HepG2 (cell line): ENCODE measurements around the gene AP4M1. TPM values are rescaled to one million over a fixed set of nuclear protein-coding genes. Genes with fewer than 3 reads are reported as not detected.

ENCODE experiments used
- ARNTL ChIP-seq: sonication (generic); formaldehyde crosslinking; IDR thresholded peaks from 2 replicates; pipeline ENCODE4 v1.4.0; 2020; ENCODE audit warnings: mild to moderate bottlenecking, missing genetic modification reagents
- BRD4 ChIP-seq: sonication (generic); formaldehyde crosslinking; IDR thresholded peaks from 2 replicates; pipeline ENCODE4 v1.4.0; 2020; ENCODE audit warnings: missing genetic modification reagents
- GABPB1 ChIP-seq: IDR thresholded peaks from 2 replicates; pipeline ENCODE4 v1.6.1; 2016; ENCODE audit warnings: mild to moderate bottlenecking, missing genetic modification reagents, moderate library complexity, missing compliant biosample characterization
- MIXL1 ChIP-seq: IDR thresholded peaks from 2 replicates; pipeline ENCODE4 v1.6.1; 2016
- MTA3 ChIP-seq: sonication (generic); formaldehyde crosslinking; IDR thresholded peaks from 2 replicates; pipeline ENCODE4 v1.4.0; 2020; ENCODE audit warnings: missing genetic modification reagents
- POLR2AphosphoS5 ChIP-seq: IDR thresholded peaks from 2 replicates; pipeline ENCODE4 v1.6.1; 2012; ENCODE audit warnings: low read depth, low read length
- STAT5B ChIP-seq: sonication (generic); formaldehyde crosslinking; IDR thresholded peaks from 2 replicates; pipeline ENCODE4 v1.4.0; 2020; ENCODE audit warnings: missing genetic modification reagents
- TGIF2 ChIP-seq: IDR thresholded peaks from 2 replicates; pipeline ENCODE4 v1.6.1; 2016; ENCODE audit warnings: control low read depth, missing compliant biosample characterization
- TMF1 ChIP-seq: sonication (generic); formaldehyde crosslinking; IDR thresholded peaks from 2 replicates; pipeline ENCODE4 v1.8.1; 2022; ENCODE audit warnings: low read depth, missing genetic modification reagents
- ZNF143 ChIP-seq: sonication (generic); formaldehyde crosslinking; IDR thresholded peaks from 2 replicates; pipeline ENCODE4 v1.4.0; 2020; ENCODE audit warnings: missing genetic modification reagents
- ZNF235 ChIP-seq: sonication (generic); formaldehyde crosslinking; IDR thresholded peaks from 2 replicates; pipeline ENCODE4 v1.8.1; 2023; ENCODE audit warnings: mild to moderate bottlenecking, missing genetic modification reagents, borderline replicate concordance
- ZNF280B ChIP-seq: sonication (generic); formaldehyde crosslinking; IDR thresholded peaks from 2 replicates; pipeline ENCODE4 v1.5.0; 2020; ENCODE audit warnings: missing genetic modification reagents, mild to moderate bottlenecking, borderline replicate concordance
- ZSCAN5A ChIP-seq: sonication (generic); formaldehyde crosslinking; IDR thresholded peaks from 2 replicates; pipeline ENCODE4 v1.8.0; 2022; ENCODE audit warnings: mild to moderate bottlenecking, missing genetic modification reagents, borderline replicate concordance
- polyA plus RNA-seq, 8 experiments: library from polyadenylated mRNA; depleted of rRNA in 3 of 8; stranded (reverse) in 7 of 8; unstranded in 1 of 8; fragments of >200 nt; fragmentation: Illumina TruSeq in 4 of 8; extraction: Trizol in 4 of 8; gene quantifications; 2 replicates each; pipeline versions ENCODE4 v1.2.1 to v1.2.3, GENCODE V29; 2011 to 2016; ENCODE audit warnings: low read depth in 4 of 8, missing spikeins in 1 of 8, mixed read lengths in 1 of 8; ENCODE audit not compliant: insufficient read depth in 1 of 8
- total RNA-seq, 5 experiments: library from RNA; depleted of rRNA; stranded (reverse); fragments of >200 nt; fragmentation: Illumina TruSeq; extraction: Trizol; gene quantifications; 2 replicates each; pipeline ENCODE4 v1.2.3, GENCODE V29; 2016; ENCODE audit warnings: low read depth in 1 of 5
- TF ChIP-seq, protein P1 (sequence below): sonication (generic); formaldehyde crosslinking; IDR thresholded peaks from 2 replicates; pipeline ENCODE4 v1.4.0; 2020; ENCODE audit warnings: missing genetic modification reagents
- TF ChIP-seq, protein P2 (sequence below): sonication (generic); formaldehyde crosslinking; IDR thresholded peaks from 2 replicates; pipeline ENCODE4 v1.4.0; 2020; ENCODE audit warnings: missing genetic modification reagents, borderline replicate concordance

The AP4M1 gene
- total and polyA plus RNA-seq, 2 of the 13 experiments (the other 11 are each of a cell fraction or from before 2014, with no cell fraction given) = 6.3 to 9.7 TPM

GRCh38 chr7:100088621-100089457, 12.6 kb upstream of the AP4M1 start, which contains the start of gene COPS6 (continued):
- TF ChIP-seq, protein P1, sequence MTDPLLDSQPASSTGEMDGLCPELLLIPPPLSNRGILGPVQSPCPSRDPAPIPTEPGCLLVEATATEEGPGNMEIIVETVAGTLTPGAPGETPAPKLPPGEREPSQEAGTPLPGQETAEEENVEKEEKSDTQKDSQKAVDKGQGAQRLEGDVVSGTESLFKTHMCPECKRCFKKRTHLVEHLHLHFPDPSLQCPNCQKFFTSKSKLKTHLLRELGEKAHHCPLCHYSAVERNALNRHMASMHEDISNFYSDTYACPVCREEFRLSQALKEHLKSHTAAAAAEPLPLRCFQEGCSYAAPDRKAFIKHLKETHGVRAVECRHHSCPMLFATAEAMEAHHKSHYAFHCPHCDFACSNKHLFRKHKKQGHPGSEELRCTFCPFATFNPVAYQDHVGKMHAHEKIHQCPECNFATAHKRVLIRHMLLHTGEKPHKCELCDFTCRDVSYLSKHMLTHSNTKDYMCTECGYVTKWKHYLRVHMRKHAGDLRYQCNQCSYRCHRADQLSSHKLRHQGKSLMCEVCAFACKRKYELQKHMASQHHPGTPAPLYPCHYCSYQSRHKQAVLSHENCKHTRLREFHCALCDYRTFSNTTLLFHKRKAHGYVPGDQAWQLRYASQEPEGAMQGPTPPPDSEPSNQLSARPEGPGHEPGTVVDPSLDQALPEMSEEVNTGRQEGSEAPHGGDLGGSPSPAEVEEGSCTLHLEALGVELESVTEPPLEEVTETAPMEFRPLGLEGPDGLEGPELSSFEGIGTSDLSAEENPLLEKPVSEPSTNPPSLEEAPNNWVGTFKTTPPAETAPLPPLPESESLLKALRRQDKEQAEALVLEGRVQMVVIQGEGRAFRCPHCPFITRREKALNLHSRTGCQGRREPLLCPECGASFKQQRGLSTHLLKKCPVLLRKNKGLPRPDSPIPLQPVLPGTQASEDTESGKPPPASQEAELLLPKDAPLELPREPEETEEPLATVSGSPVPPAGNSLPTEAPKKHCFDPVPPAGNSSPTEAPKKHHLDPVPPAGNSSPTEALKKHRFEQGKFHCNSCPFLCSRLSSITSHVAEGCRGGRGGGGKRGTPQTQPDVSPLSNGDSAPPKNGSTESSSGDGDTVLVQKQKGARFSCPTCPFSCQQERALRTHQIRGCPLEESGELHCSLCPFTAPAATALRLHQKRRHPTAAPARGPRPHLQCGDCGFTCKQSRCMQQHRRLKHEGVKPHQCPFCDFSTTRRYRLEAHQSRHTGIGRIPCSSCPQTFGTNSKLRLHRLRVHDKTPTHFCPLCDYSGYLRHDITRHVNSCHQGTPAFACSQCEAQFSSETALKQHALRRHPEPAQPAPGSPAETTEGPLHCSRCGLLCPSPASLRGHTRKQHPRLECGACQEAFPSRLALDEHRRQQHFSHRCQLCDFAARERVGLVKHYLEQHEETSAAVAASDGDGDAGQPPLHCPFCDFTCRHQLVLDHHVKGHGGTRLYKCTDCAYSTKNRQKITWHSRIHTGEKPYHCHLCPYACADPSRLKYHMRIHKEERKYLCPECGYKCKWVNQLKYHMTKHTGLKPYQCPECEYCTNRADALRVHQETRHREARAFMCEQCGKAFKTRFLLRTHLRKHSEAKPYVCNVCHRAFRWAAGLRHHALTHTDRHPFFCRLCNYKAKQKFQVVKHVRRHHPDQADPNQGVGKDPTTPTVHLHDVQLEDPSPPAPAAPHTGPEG = peak; percentile 72; the same call in 1 of the 2 replicates
- TF ChIP-seq MIXL1 (CRISPR knock-in tag) (peak; percentile 68; the same call in 1 of the 2 replicates), TGIF2 (CRISPR knock-in tag) (peak; percentile 67; the same call in 1 of the 2 replicates), BRD4 (CRISPR knock-in tag) (0 out of 2 replicates have a peak, but pooled peaks have one; percentile 25), ZSCAN5A (peak; percentile 42; the same call in 1 of the 2 replicates), STAT5B (CRISPR knock-in tag) (no peak), GABPB1 (CRISPR knock-in tag) (peak; percentile 90), MTA3 (CRISPR knock-in tag) (no peak), ARNTL (CRISPR knock-in tag) (peak; percentile 90), ZNF235 (CRISPR knock-in tag) (peak; percentile 86; the same call in 1 of the 2 replicates), TMF1 (CRISPR knock-in tag) (peak; percentile 97), ZNF143 (peak; percentile 48; the same call in 1 of the 2 replicates), POLR2AphosphoS5 (peak; percentile 79), ZNF280B (CRISPR knock-in tag) (0 out of 2 replicates have a peak, but pooled peaks have one; percentile 53)
- TF ChIP-seq, protein P2, sequence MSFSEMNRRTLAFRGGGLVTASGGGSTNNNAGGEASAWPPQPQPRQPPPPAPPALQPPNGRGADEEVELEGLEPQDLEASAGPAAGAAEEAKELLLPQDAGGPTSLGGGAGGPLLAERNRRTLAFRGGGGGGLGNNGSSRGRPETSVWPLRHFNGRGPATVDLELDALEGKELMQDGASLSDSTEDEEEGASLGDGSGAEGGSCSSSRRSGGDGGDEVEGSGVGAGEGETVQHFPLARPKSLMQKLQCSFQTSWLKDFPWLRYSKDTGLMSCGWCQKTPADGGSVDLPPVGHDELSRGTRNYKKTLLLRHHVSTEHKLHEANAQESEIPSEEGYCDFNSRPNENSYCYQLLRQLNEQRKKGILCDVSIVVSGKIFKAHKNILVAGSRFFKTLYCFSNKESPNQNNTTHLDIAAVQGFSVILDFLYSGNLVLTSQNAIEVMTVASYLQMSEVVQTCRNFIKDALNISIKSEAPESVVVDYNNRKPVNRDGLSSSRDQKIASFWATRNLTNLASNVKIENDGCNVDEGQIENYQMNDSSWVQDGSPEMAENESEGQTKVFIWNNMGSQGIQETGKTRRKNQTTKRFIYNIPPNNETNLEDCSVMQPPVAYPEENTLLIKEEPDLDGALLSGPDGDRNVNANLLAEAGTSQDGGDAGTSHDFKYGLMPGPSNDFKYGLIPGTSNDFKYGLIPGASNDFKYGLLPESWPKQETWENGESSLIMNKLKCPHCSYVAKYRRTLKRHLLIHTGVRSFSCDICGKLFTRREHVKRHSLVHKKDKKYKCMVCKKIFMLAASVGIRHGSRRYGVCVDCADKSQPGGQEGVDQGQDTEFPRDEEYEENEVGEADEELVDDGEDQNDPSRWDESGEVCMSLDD (CRISPR knock-in tag) = 0 out of 2 replicates have a peak, but pooled peaks have one; percentile 60
